Colonic mucosa (tissue), 4 donors: ENCODE data around the gene MEIOB. TPM values are rescaled to one million over a fixed set of nuclear protein-coding genes. Genes with fewer than 3 reads are reported as not detected.
"Not testable (repeated sequence)": the region's sequence is repeated elsewhere in the genome, so short reads cannot be mapped to it uniquely, and the experiment has no call there.

ENCODE experiments used
- DNase-seq: peaks from one replicate; pipeline ENCODE4 v3.0.0-alpha.2; 2020
- H3K27ac ChIP-seq: fragments of 200-600 bp; one replicate; pipeline ENCODE4 v1.8.0; 2021
- H3K27me3 ChIP-seq: fragments of 200-600 bp; one replicate; pipeline ENCODE4 v1.8.0; 2021
- H3K36me3 ChIP-seq: fragments of 200-600 bp; one replicate; pipeline ENCODE4 v1.8.0; 2021
- H3K4me1 ChIP-seq: fragments of 200-600 bp; one replicate; pipeline ENCODE4 v1.8.0; 2021; ENCODE audit warnings: mild to moderate bottlenecking
- H3K4me3 ChIP-seq: fragments of 200-600 bp; one replicate; pipeline ENCODE4 v1.8.0; 2021
- H3K9ac ChIP-seq, 2 donors: one replicate each; pipeline ENCODE4 v1.7.0; 2013; ENCODE audit warnings: control low read depth in 2 of 2, low read depth in 2 of 2, low read length in 2 of 2
- H3K9me3 ChIP-seq: fragments of 200-600 bp; one replicate; pipeline ENCODE4 v1.8.0; 2021
- intact Hi-C: fragments of 100-400 bp; cut with DNase I; formaldehyde crosslinking; loops from one replicate; pipeline ENCODE4 v1.14.1; 2022
- total RNA-seq, 2 donors: library from RNA; stranded (reverse); fragmentation: NEBNext Ultra II Directional in 1 of 2; extraction: Animal tissue kit (Norgen Biotek cat#: 25700) in 1 of 2; gene quantifications; one replicate each; pipeline ENCODE4 v1.2.1, GENCODE V29; 2021
- TF ChIP-seq, protein P1 (sequence below): fragments of 200-600 bp; IDR thresholded peaks from one replicate; pipeline ENCODE4 v1.8.0; 2022; ENCODE audit warnings: antibody characterized with exemption, mild to moderate bottlenecking
- donor health status: healthy.
- donor health status: DM: no; HTN: no; CAD: no.
- donor health status: DM: no; HTN: no; CAD: no.

Gene MEIOB
- total RNA-seq, 2 donors from 2014 or later = 0.27 TPM; not detected in 1

DNA sequence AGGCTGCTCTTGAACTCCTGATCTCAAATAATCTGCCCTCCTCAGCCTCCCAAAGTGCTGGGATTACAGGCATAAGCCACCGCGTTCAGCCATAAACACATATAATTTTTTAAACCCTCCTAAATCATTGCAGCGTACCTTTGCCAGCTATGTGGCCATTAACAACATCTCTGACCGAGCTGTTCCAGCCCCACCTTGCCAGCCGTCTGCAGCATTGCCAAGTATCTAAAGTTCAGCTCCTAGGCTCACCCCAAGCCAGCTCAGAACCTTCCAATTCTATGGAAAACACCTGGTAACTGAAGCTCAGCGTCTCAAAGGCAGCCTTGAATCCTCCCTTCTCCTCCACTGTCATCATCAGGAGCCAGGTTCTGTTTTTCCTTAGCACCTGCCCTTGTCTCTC lies 5.1 kb upstream of the MEIOB start:
- H3K4me3 ChIP-seq = no peak overlapping the region
- H3K9ac ChIP-seq = peak overlapping the region in 1 of 2 donors; percentile 34
- H3K4me1 ChIP-seq = no peaks in the 10 kb centered on the region
- H3K9me3 ChIP-seq = no peaks in the 10 kb centered on the region
- no peaks in the 10 kb centered on the region for H3K27me3 ChIP-seq
- no peak overlapping the region for H3K27ac ChIP-seq
- TF ChIP-seq, protein P1, sequence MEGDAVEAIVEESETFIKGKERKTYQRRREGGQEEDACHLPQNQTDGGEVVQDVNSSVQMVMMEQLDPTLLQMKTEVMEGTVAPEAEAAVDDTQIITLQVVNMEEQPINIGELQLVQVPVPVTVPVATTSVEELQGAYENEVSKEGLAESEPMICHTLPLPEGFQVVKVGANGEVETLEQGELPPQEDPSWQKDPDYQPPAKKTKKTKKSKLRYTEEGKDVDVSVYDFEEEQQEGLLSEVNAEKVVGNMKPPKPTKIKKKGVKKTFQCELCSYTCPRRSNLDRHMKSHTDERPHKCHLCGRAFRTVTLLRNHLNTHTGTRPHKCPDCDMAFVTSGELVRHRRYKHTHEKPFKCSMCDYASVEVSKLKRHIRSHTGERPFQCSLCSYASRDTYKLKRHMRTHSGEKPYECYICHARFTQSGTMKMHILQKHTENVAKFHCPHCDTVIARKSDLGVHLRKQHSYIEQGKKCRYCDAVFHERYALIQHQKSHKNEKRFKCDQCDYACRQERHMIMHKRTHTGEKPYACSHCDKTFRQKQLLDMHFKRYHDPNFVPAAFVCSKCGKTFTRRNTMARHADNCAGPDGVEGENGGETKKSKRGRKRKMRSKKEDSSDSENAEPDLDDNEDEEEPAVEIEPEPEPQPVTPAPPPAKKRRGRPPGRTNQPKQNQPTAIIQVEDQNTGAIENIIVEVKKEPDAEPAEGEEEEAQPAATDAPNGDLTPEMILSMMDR = no peak
- intact Hi-C loops = no loop called here
- no peaks in the 10 kb centered on the region for H3K36me3 ChIP-seq
- peak; percentile 57 for DNase-seq

DNA sequence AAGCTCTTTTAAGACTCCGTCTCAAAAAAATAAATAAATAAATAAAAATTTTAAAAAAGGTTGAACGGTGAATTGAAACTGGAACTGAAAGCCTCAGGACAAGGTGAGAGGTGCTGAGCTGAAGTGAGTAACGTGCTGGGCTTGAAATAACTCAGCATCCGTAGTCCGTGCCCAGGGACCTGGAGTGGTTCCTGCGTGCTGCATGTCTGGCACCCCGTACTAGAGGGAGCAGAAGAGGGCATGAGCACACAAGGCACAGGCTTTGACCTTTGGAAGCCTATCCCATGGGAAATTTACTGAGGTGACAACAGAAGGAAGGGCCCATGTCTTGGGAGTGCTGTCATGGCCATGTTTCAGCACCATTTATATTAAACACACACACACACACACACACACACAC lies 4.5 kb upstream of the MEIOB start:
- H3K4me1 ChIP-seq = no peaks in the 10 kb centered on the region
- H3K4me3 ChIP-seq = no peak overlapping the region
- no peaks in the 10 kb centered on the region for H3K27me3 ChIP-seq
- no peak for DNase-seq
- intact Hi-C loops = no loop called here
- H3K9ac ChIP-seq = no peak overlapping the region
- H3K27ac ChIP-seq = no peak overlapping the region
- TF ChIP-seq, protein P1 = no peak
- no peaks in the 10 kb centered on the region for H3K36me3 ChIP-seq
- no peaks in the 10 kb centered on the region for H3K9me3 ChIP-seq

DNA sequence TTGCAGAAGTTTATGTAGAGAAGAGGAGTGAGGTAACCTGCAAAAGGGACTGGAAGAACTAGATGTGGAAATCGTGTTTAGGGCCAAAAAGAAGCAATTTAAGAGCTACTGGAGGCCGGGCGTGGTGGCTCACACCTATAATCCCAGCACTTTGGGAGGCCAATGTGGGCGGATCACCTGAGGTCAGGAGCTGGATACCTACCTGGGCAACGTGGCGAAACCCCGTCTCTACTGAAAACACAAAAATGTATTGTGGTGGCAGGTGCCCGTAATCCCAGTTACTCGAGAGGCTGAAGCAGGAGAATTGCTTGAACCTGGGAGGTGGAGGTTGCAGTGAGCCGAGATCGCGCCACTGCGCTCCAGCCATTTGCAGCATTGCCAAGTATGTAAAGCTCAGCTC lies 4.1 kb upstream of the MEIOB start:
- DNase-seq, H3K27ac ChIP-seq, H3K36me3 ChIP-seq, H3K4me3 ChIP-seq, H3K9me3 ChIP-seq, intact Hi-C loops, H3K27me3 ChIP-seq, H3K9ac ChIP-seq, H3K4me1 ChIP-seq: not testable (repeated sequence)

DNA sequence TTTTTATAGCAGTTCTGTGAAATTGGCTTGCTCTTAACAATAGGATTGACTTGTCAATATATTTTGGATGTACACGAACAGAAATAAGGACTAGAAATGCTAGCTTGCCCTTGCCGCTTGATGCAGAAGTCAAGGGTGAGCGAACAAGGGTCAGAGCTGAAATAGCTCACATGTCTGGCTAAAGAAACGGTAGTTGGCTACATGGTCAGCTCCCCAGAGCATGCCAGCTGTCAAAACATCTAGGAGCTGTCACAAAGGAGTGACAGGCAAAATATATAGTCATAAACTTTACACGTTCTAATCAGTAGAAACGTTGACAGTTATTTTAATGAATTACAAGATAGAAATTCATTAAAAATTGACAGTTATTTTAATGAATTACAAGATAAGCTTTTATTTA lies 2.9 kb upstream of the MEIOB start:
- no peaks in the 10 kb centered on the region for H3K9me3 ChIP-seq
- H3K4me3 ChIP-seq = no peak overlapping the region
- intact Hi-C loops = no loop called here
- no peaks in the 10 kb centered on the region for H3K4me1 ChIP-seq
- H3K27ac ChIP-seq = no peak overlapping the region
- TF ChIP-seq, protein P1 = no peak
- no peaks in the 10 kb centered on the region for H3K27me3 ChIP-seq
- DNase-seq = no peak
- H3K36me3 ChIP-seq = no peaks in the 10 kb centered on the region
- H3K9ac ChIP-seq = no peak overlapping the region

DNA sequence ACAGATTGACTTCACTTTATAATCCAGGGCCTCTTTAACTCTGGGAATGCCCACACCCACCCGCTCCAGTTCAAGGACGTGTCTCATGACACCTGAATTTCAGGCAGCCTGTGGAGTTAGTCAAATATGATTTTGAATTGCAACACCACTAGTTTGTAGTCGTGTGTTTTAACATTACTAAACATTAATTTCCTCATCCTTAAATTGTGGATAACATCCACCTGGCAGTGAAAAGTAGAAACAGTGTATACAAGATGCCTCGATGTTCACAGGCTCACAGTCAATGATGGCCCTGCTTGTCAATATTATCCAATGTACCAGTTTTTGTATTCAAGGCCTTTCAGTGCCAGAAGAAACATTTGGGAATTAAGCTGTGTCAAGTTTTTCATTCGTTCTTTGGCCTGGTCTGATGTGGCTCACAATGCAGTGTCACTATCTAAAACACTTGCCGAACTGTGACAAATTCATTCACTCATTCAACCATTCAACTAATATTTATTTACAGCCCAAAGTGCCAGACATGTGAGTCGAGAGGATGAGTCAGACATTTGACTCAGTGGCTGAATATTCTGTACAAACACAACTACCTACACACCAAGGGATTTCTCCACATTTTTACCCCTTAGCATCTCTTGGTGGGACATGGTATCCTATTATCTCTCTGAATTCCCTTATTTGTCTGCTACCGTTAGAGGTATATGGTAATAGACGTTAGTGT lies 1.4 kb downstream of the MEIOB start:
- Histone ChIP-seq H3K36me3 (no peaks in the 10 kb centered on the region), H3K4me1 (no peaks in the 10 kb centered on the region), H3K27me3 (no peaks in the 10 kb centered on the region), H3K27ac (no peak overlapping the region), H3K9ac (no peak overlapping the region), H3K9me3 (no peaks in the 10 kb centered on the region), H3K4me3 (no peak overlapping the region)
- DNase-seq = no peak
- intact Hi-C loops = no loop called here
- TF ChIP-seq, protein P1 = no peak

DNA sequence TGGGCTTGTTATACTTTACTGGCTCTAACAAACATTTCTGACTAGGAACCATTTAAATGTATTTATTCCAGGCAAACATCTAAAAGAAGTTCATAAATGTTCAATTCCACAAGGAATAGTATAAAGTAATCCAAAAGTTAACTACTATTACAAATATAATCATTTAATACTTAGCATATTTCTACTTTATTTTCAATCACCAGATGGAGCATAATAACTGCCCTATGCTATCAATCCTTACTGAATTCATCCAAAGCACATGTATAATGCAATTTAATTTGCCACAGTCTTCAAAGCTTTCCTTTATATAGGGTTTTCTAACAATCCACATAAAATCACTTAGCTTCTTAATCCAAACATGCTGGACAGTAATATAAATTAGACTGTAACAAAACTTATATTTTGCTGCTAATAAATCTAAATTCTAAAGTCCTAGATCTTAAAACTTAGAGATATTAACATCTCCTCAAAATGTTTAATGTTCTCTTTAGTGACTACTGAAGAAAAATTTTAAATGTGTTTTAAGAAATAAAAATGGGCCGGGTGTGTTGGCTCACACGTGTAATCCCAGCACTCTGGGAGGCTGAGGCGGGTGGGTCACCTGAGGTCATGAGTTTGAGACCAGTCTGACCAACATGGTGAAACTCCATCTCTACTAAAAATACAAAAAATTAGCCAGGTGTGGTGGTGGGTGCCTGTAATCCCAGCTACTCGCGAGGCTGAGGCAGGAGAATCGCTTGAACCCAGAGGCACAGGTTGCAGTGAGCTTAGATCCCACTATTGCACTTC lies 5.9 kb downstream of the MEIOB start:
- no peak for DNase-seq
- Histone ChIP-seq H3K27ac (no peak overlapping the region), H3K9ac (no peak overlapping the region), H3K27me3 (no peaks in the 10 kb centered on the region), H3K36me3 (no peaks in the 10 kb centered on the region), H3K9me3 (no peaks in the 10 kb centered on the region), H3K4me3 (no peak overlapping the region), H3K4me1 (no peaks in the 10 kb centered on the region)
- intact Hi-C loops = loop anchor here (2.0 to 10.0 kb wide), 2 partner anchors 61 to 63 kb away; no protein-coding TSS in a partner anchor
- TF ChIP-seq, protein P1 = no peak
